ENCODE results near the gene C2CD5. TPM values are rescaled to one million over a fixed set of nuclear protein-coding genes. Genes with fewer than 3 reads are reported as not detected.

C2CD5 gene
- total and polyA plus RNA-seq, 4 donors = 13.4 to 81.2 (median 24.6) TPM

GRCh38 chr12:22473212-22473611 is 71.1 kb downstream of the C2CD5 start:
- H3K4me3 ChIP-seq = no peak overlapping the region
- no peaks in the 10 kb centered on the region for H3K27me3 ChIP-seq (ENCODE audit: control insufficient read depth in 3 of 3, insufficient read depth in 3 of 3, low read length in 2 of 3)
- TF ChIP-seq CTCF (IDR thresholded peaks at IDR 0.05; ENCODE audit: control extremely low read depth, extremely low read depth) = no peak
- no peak overlapping the region for H3K9ac ChIP-seq (ENCODE audit: insufficient read depth in 1 of 2, low read length in 2 of 2)
- 72 to 81% methylated on average over 5 of the region's 5 CpGs for WGBS, 2 donors
- H3K9me3 ChIP-seq (ENCODE audit: control insufficient read depth in 4 of 4, insufficient read depth in 3 of 4, low read length in 3 of 4) = no peaks in the 10 kb centered on the region
- peaks cover 0 to 7% (median 2%) of the 10 kb centered on the region in 5 donors for H3K4me1 ChIP-seq (ENCODE audit: control insufficient read depth in 5 of 5, insufficient read depth in 5 of 5, low read length in 5 of 5)
- peaks cover 5 to 25% (median 12%) of the 10 kb centered on the region in 4 donors for H3K36me3 ChIP-seq (ENCODE audit: control insufficient read depth in 4 of 4, insufficient read depth in 4 of 4, low read length in 4 of 4)
- DNase-seq (no peak), ATAC-seq (ENCODE audit: insufficient read depth, low FRiP score) (no peak)
- H3K27ac ChIP-seq (ENCODE audit: low read depth in 1 of 2, low read length in 1 of 2) = no peak overlapping the region

- 96 to 97% methylated on average over 10 of the region's 10 CpGs for WGBS, 2 donors
- no peak for TF ChIP-seq CTCF (IDR thresholded peaks at IDR 0.05; ENCODE audit: control extremely low read depth, extremely low read depth)
- DNase-seq (no peak), ATAC-seq (ENCODE audit: insufficient read depth, low FRiP score) (no peak)
- H3K9ac ChIP-seq (ENCODE audit: insufficient read depth in 1 of 2, low read length in 2 of 2) = no peak overlapping the region
- H3K36me3 ChIP-seq (ENCODE audit: control insufficient read depth in 4 of 4, insufficient read depth in 4 of 4, low read length in 4 of 4) = peaks cover 0 to 12% (median 6%) of the 10 kb centered on the region in 4 donors
- H3K27me3 ChIP-seq (ENCODE audit: control insufficient read depth in 3 of 3, insufficient read depth in 3 of 3, low read length in 2 of 3) = no peaks in the 10 kb centered on the region
- H3K4me1 ChIP-seq (ENCODE audit: control insufficient read depth in 5 of 5, insufficient read depth in 5 of 5, low read length in 5 of 5) = no peaks in the 10 kb centered on the region
- no peak overlapping the region for H3K27ac ChIP-seq (ENCODE audit: low read depth in 1 of 2, low read length in 1 of 2)
- H3K9me3 ChIP-seq (ENCODE audit: control insufficient read depth in 4 of 4, insufficient read depth in 3 of 4, low read length in 3 of 4) = no peaks in the 10 kb centered on the region
- no peak overlapping the region for H3K4me3 ChIP-seq
Measured at GRCh38 chr12:22467190-22467589, 77.2 kb downstream of the C2CD5 start.

GRCh38 chr12:22463306-22463705 is 81.0 kb downstream of the C2CD5 start:
- Histone ChIP-seq H3K36me3 (ENCODE audit: control insufficient read depth in 4 of 4, insufficient read depth in 4 of 4, low read length in 4 of 4) (peaks cover 0 to 6% (median 4%) of the 10 kb centered on the region in 4 donors), H3K27me3 (ENCODE audit: control insufficient read depth in 3 of 3, insufficient read depth in 3 of 3, low read length in 2 of 3) (no peaks in the 10 kb centered on the region), H3K4me3 (no peak overlapping the region), H3K9ac (ENCODE audit: insufficient read depth in 1 of 2, low read length in 2 of 2) (no peak overlapping the region), H3K27ac (ENCODE audit: low read depth in 1 of 2, low read length in 1 of 2) (no peak overlapping the region), H3K4me1 (ENCODE audit: control insufficient read depth in 5 of 5, insufficient read depth in 5 of 5, low read length in 5 of 5) (peaks cover 0 to 5% (median 0%) of the 10 kb centered on the region in 5 donors), H3K9me3 (ENCODE audit: control insufficient read depth in 4 of 4, insufficient read depth in 3 of 4, low read length in 3 of 4) (no peaks in the 10 kb centered on the region)
- WGBS, 2 donors = 95 to 98% methylated on average over 2 of the region's 2 CpGs
- no peak for DNase-seq
- no peak for TF ChIP-seq CTCF (IDR thresholded peaks at IDR 0.05; ENCODE audit: control extremely low read depth, extremely low read depth)
- no peak for ATAC-seq (ENCODE audit: insufficient read depth, low FRiP score)

GRCh38 chr12:22461786-22462185 is 82.6 kb downstream of the C2CD5 start:
- WGBS, 2 donors = 94 to 100% methylated on average over 1 of the region's 1 CpG

More at GRCh38 chr12:22461786-22462185, 82.6 kb downstream of the C2CD5 start:
- H3K27me3 ChIP-seq (ENCODE audit: control insufficient read depth in 3 of 3, insufficient read depth in 3 of 3, low read length in 2 of 3) = no peaks in the 10 kb centered on the region
- DNase-seq (no peak), ATAC-seq (ENCODE audit: insufficient read depth, low FRiP score) (no peak)
- peaks cover 0 to 5% (median 2%) of the 10 kb centered on the region in 4 donors for H3K36me3 ChIP-seq (ENCODE audit: control insufficient read depth in 4 of 4, insufficient read depth in 4 of 4, low read length in 4 of 4)
- no peak overlapping the region for H3K27ac ChIP-seq (ENCODE audit: low read depth in 1 of 2, low read length in 1 of 2)
- H3K4me3 ChIP-seq = no peak overlapping the region
- H3K4me1 ChIP-seq (ENCODE audit: control insufficient read depth in 5 of 5, insufficient read depth in 5 of 5, low read length in 5 of 5) = peaks cover 0 to 6% (median 0%) of the 10 kb centered on the region in 5 donors
- H3K9me3 ChIP-seq (ENCODE audit: control insufficient read depth in 4 of 4, insufficient read depth in 3 of 4, low read length in 3 of 4) = no peaks in the 10 kb centered on the region
- no peak overlapping the region for H3K9ac ChIP-seq (ENCODE audit: insufficient read depth in 1 of 2, low read length in 2 of 2)
- TF ChIP-seq CTCF (IDR thresholded peaks at IDR 0.05; ENCODE audit: control extremely low read depth, extremely low read depth) = no peak
